GM21825 (cell line): ENCODE data around the gene GSTP1.
"Not testable (repeated sequence)": the region's sequence is repeated elsewhere in the genome, so short reads cannot be mapped to it uniquely, and the experiment has no call there.

Source experiments
- ATAC-seq: cut with Tn5 transposase; IDR thresholded peaks from one replicate; pipeline ENCODE4 v1.9.1; 2021; ENCODE audit warnings: mild to moderate bottlenecking, moderate library complexity; ENCODE audit not compliant: unreplicated experiment

GSTP1 gene

GRCh38 chr11:67594480-67594879 lies 10.9 kb downstream of the GSTP1 start:
- ATAC-seq, result no peak

GRCh38 chr11:67596753-67597300 lies 13.2 kb downstream of the GSTP1 start:
- no peak for ATAC-seq

- not testable (repeated sequence) for ATAC-seq
Observed at GRCh38 chr11:67597458-67597857, 13.8 kb downstream of the GSTP1 start.

GRCh38 chr11:67597963-67598362 lies 14.4 kb downstream of the GSTP1 start:
- not testable (repeated sequence) for ATAC-seq

GRCh38 chr11:67599149-67599548 lies 15.5 kb downstream of the GSTP1 start:
- no peak for ATAC-seq

- peak; percentile 73 for ATAC-seq
Observed at GRCh38 chr11:67600324-67601029, 16.9 kb downstream of the GSTP1 start.

GRCh38 chr11:67601098-67601497 lies 17.5 kb downstream of the GSTP1 start:
- ATAC-seq, result no peak

GRCh38 chr11:67604119-67604518 lies 20.5 kb downstream of the GSTP1 start:
- ATAC-seq, result not testable (repeated sequence)

- ATAC-seq, result no peak
Observed at GRCh38 chr11:67604815-67605214, 21.2 kb downstream of the GSTP1 start.

- ATAC-seq, result no peak
Observed at GRCh38 chr11:67605231-67606011, 21.8 kb downstream of the GSTP1 start.

GRCh38 chr11:67606093-67606491 lies 22.5 kb downstream of the GSTP1 start:
- no peak for ATAC-seq

- ATAC-seq, result peak; percentile 88
Observed at GRCh38 chr11:67606492-67607295, 23.1 kb downstream of the GSTP1 start, which contains the start of gene NDUFV1. NDUFV1 (plus strand) TSS chr11:67606936; CDS start chr11:67607005, 69 bp downstream.

- no peak for ATAC-seq
Observed at GRCh38 chr11:67607507-67607906, 23.9 kb downstream of the GSTP1 start.

GRCh38 chr11:67608486-67608885 lies 24.9 kb downstream of the GSTP1 start:
- no peak for ATAC-seq

GRCh38 chr11:67609316-67609715 lies 25.7 kb downstream of the GSTP1 start:
- ATAC-seq, result no peak

GRCh38 chr11:67610302-67610868 lies 26.8 kb downstream of the GSTP1 start:
- no peak for ATAC-seq

GRCh38 chr11:67611165-67611564 lies 27.6 kb downstream of the GSTP1 start:
- no peak for ATAC-seq

GRCh38 chr11:67611704-67612587 lies 28.3 kb downstream of the GSTP1 start:
- ATAC-seq, result no peak

GRCh38 chr11:67612751-67613150 lies 29.1 kb downstream of the GSTP1 start:
- no peak for ATAC-seq
